Measurements from ENCODE around the gene ALKBH1.

The ALKBH1 gene

DNA sequence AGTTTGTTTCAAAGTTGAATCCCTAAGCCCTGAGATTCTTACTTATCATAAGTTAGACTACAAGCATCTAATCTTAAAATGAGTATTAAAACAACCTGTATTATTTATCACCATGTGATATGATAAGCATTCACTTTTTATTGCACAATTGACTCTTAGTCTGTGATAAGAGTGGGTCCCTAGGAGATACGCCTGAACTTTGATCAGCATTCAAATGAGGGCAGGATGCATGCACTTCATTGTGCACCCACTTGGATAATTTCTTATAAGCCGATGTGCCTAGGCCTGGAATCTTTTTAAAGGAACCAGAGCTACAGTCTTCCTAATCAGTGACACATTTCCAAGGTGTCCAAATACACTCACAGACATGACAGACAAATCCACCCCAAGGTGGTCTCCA lies 60.0 kb downstream of the ALKBH1 start:
- DNase-seq (ENCODE audit: low spot score), result no peak
- ATAC-seq (ENCODE audit: low read depth), result no peak
- Histone ChIP-seq H3K27ac (ENCODE audit: poor library complexity, severe bottlenecking) (no peak overlapping the region), H3K27me3 (ENCODE audit: insufficient read depth, poor library complexity, severe bottlenecking) (no peaks in the 10 kb centered on the region), H3K4me1 (ENCODE audit: insufficient read depth, poor library complexity, severe bottlenecking) (no peaks in the 10 kb centered on the region), H3K36me3 (ENCODE audit: low read depth) (no peaks in the 10 kb centered on the region), H3K4me3 (ENCODE audit: severe bottlenecking) (no peak overlapping the region), H3K9me3 (ENCODE audit: severe bottlenecking) (no peaks in the 10 kb centered on the region)
- no peak for TF ChIP-seq CTCF (IDR thresholded peaks at IDR 0.05; ENCODE audit: poor library complexity, severe bottlenecking)

- Histone ChIP-seq H3K27me3 (ENCODE audit: insufficient read depth, poor library complexity, severe bottlenecking) (no peaks in the 10 kb centered on the region), H3K36me3 (ENCODE audit: low read depth) (no peaks in the 10 kb centered on the region), H3K4me1 (ENCODE audit: insufficient read depth, poor library complexity, severe bottlenecking) (no peaks in the 10 kb centered on the region), H3K27ac (ENCODE audit: poor library complexity, severe bottlenecking) (no peak overlapping the region), H3K4me3 (ENCODE audit: severe bottlenecking) (no peak overlapping the region), H3K9me3 (ENCODE audit: severe bottlenecking) (no peaks in the 10 kb centered on the region)
- DNase-seq (ENCODE audit: low spot score) (no peak), ATAC-seq (ENCODE audit: low read depth) (no peak)
- TF ChIP-seq CTCF (IDR thresholded peaks at IDR 0.05; ENCODE audit: poor library complexity, severe bottlenecking), result no peak
Observed at GRCh38 chr14:77646907-77647306, 60.9 kb downstream of the ALKBH1 start.

- Histone ChIP-seq H3K9me3 (ENCODE audit: severe bottlenecking) (no peaks in the 10 kb centered on the region), H3K4me3 (ENCODE audit: severe bottlenecking) (no peak overlapping the region), H3K36me3 (ENCODE audit: low read depth) (no peaks in the 10 kb centered on the region), H3K4me1 (ENCODE audit: insufficient read depth, poor library complexity, severe bottlenecking) (peaks cover 4% of the 10 kb centered on the region), H3K27me3 (ENCODE audit: insufficient read depth, poor library complexity, severe bottlenecking) (no peaks in the 10 kb centered on the region), H3K27ac (ENCODE audit: poor library complexity, severe bottlenecking) (no peak overlapping the region)
- DNase-seq (ENCODE audit: low spot score) (no peak), ATAC-seq (ENCODE audit: low read depth) (no peak)
- TF ChIP-seq CTCF (IDR thresholded peaks at IDR 0.05; ENCODE audit: poor library complexity, severe bottlenecking), result no peak
Observed at GRCh38 chr14:77645520-77646230, 62.1 kb downstream of the ALKBH1 start.

- TF ChIP-seq CTCF (IDR thresholded peaks at IDR 0.05; ENCODE audit: poor library complexity, severe bottlenecking), result no peak
- H3K4me1 ChIP-seq (ENCODE audit: insufficient read depth, poor library complexity, severe bottlenecking), result peaks cover 15% of the 10 kb centered on the region
- ATAC-seq (ENCODE audit: low read depth) (no peak), DNase-seq (ENCODE audit: low spot score) (no peak)
- no peaks in the 10 kb centered on the region for H3K36me3 ChIP-seq (ENCODE audit: low read depth)
- H3K4me3 ChIP-seq (ENCODE audit: severe bottlenecking), result no peak overlapping the region
- H3K27ac ChIP-seq (ENCODE audit: poor library complexity, severe bottlenecking), result no peak overlapping the region
- H3K27me3 ChIP-seq (ENCODE audit: insufficient read depth, poor library complexity, severe bottlenecking), result no peaks in the 10 kb centered on the region
- no peaks in the 10 kb centered on the region for H3K9me3 ChIP-seq (ENCODE audit: severe bottlenecking)
Observed at GRCh38 chr14:77642407-77642806, 65.4 kb downstream of the ALKBH1 start.

Measured in RWPE2 (cell line).